ENCODE measurements around the gene KIAA0825.

Gene KIAA0825

GRCh38 chr5:94243612-94244011, 374.8 kb downstream of the KIAA0825 start:
- Histone ChIP-seq H3K4me2 (ENCODE audit: insufficient read depth, low read length) (no peak overlapping the region), H3K27ac (ENCODE audit: low read length) (no peak overlapping the region), H3K9me3 (ENCODE audit: insufficient read depth, low read length, severe bottlenecking) (no peaks in the 10 kb centered on the region), H3K36me3 (ENCODE audit: insufficient read depth, low read length) (no peaks in the 10 kb centered on the region), H3K9ac (ENCODE audit: low read depth, low read length) (no peak overlapping the region), H3K79me2 (ENCODE audit: insufficient read depth, low read length) (no peaks in the 10 kb centered on the region), H3K4me1 (ENCODE audit: insufficient read depth, low read length) (no peaks in the 10 kb centered on the region), H3K4me3 (ENCODE audit: low read depth in 1 of 2, low read length in 2 of 2) (no peak overlapping the region), H2AFZ (ENCODE audit: low read depth, low read length) (no peak overlapping the region), H3K27me3 (ENCODE audit: insufficient read depth, low read length, poor library complexity) (no peaks in the 10 kb centered on the region), H4K20me1 (ENCODE audit: insufficient read depth, low read length) (no peaks in the 10 kb centered on the region)
- no peak for DNase-seq
- TF ChIP-seq EZH2 (IDR thresholded peaks at IDR 0.05; ENCODE audit: borderline replicate concordance, low read depth, low read length, severe bottlenecking) = no peak
- TF ChIP-seq CTCF (IDR thresholded peaks at IDR 0.05; ENCODE audit: borderline replicate concordance, extremely low read depth, low read length, poor library complexity, severe bottlenecking) = no peak
- ATAC-seq (ENCODE audit: insufficient read depth, low read depth) = no peak

DNA sequence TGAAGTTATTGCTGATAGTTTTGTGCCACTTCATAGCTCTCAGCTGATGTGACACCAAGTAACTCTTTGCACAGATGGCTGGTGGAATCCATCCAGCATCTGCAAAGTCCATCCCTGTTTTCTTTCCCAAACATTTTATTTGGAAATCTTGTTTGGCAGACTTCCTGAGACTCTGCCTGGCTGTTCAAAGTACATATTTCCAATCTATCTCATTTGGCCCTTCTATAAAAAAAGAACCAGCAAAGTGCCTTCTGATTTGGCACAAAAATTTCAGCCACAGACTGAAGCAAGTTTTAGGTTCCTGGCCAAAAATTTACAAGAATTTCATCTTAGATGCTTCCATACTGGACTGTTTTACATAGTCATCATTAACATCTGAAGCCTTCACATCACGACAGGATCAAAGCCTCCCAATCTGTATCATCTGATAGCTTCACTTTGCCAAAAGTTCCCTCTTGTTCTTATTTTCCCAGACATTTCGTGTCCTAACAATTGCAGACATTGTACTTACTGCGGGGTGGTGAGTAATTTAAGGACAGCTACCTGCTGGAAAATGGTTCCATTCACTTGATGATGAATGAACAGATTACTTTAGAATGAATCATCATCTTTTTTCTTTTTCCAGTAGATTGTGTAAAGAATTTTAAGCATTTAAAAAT, 377.3 kb downstream of the KIAA0825 start:
- TF ChIP-seq CTCF (IDR thresholded peaks at IDR 0.05; ENCODE audit: borderline replicate concordance, extremely low read depth, low read length, poor library complexity, severe bottlenecking) = no peak
- no peak for TF ChIP-seq EZH2 (IDR thresholded peaks at IDR 0.05; ENCODE audit: borderline replicate concordance, low read depth, low read length, severe bottlenecking)
- H3K9ac ChIP-seq (ENCODE audit: low read depth, low read length) = no peak overlapping the region
- H2AFZ ChIP-seq (ENCODE audit: low read depth, low read length) = no peak overlapping the region

GRCh38 chr5:94240596-94240992, 377.8 kb downstream of the KIAA0825 start:
- H3K4me2 ChIP-seq (ENCODE audit: insufficient read depth, low read length) = no peak overlapping the region
- TF ChIP-seq EZH2 (IDR thresholded peaks at IDR 0.05; ENCODE audit: borderline replicate concordance, low read depth, low read length, severe bottlenecking) (no peak), CTCF (IDR thresholded peaks at IDR 0.05; ENCODE audit: borderline replicate concordance, extremely low read depth, low read length, poor library complexity, severe bottlenecking) (no peak)
- no peak for DNase-seq

More for the DNA sequence above, 377.3 kb downstream of the KIAA0825 start:
- Histone ChIP-seq H3K4me3 (ENCODE audit: low read depth in 1 of 2, low read length in 2 of 2) (no peak overlapping the region), H3K9me3 (ENCODE audit: insufficient read depth, low read length, severe bottlenecking) (no peaks in the 10 kb centered on the region), H3K4me1 (ENCODE audit: insufficient read depth, low read length) (no peaks in the 10 kb centered on the region), H3K27me3 (ENCODE audit: insufficient read depth, low read length, poor library complexity) (no peaks in the 10 kb centered on the region), H3K36me3 (ENCODE audit: insufficient read depth, low read length) (no peaks in the 10 kb centered on the region), H4K20me1 (ENCODE audit: insufficient read depth, low read length) (no peaks in the 10 kb centered on the region), H3K79me2 (ENCODE audit: insufficient read depth, low read length) (no peaks in the 10 kb centered on the region), H3K27ac (ENCODE audit: low read length) (no peak overlapping the region), H3K4me2 (ENCODE audit: insufficient read depth, low read length) (no peak overlapping the region)
- ATAC-seq (ENCODE audit: insufficient read depth, low read depth) (no peak), DNase-seq (no peak)

More at GRCh38 chr5:94240596-94240992, 377.8 kb downstream of the KIAA0825 start:
- no peaks in the 10 kb centered on the region for H3K9me3 ChIP-seq (ENCODE audit: insufficient read depth, low read length, severe bottlenecking)
- H3K27ac ChIP-seq (ENCODE audit: low read length) = no peak overlapping the region
- ATAC-seq (ENCODE audit: insufficient read depth, low read depth) = no peak
- no peak overlapping the region for H3K4me3 ChIP-seq (ENCODE audit: low read depth in 1 of 2, low read length in 2 of 2)
- no peak overlapping the region for H2AFZ ChIP-seq (ENCODE audit: low read depth, low read length)
- H3K79me2 ChIP-seq (ENCODE audit: insufficient read depth, low read length) = no peaks in the 10 kb centered on the region
- no peaks in the 10 kb centered on the region for H4K20me1 ChIP-seq (ENCODE audit: insufficient read depth, low read length)
- no peaks in the 10 kb centered on the region for H3K36me3 ChIP-seq (ENCODE audit: insufficient read depth, low read length)
- no peaks in the 10 kb centered on the region for H3K4me1 ChIP-seq (ENCODE audit: insufficient read depth, low read length)
- no peaks in the 10 kb centered on the region for H3K27me3 ChIP-seq (ENCODE audit: insufficient read depth, low read length, poor library complexity)
- no peak overlapping the region for H3K9ac ChIP-seq (ENCODE audit: low read depth, low read length)
